ENCODE measurements around the gene ADCY3.

ADCY3 gene

DNA sequence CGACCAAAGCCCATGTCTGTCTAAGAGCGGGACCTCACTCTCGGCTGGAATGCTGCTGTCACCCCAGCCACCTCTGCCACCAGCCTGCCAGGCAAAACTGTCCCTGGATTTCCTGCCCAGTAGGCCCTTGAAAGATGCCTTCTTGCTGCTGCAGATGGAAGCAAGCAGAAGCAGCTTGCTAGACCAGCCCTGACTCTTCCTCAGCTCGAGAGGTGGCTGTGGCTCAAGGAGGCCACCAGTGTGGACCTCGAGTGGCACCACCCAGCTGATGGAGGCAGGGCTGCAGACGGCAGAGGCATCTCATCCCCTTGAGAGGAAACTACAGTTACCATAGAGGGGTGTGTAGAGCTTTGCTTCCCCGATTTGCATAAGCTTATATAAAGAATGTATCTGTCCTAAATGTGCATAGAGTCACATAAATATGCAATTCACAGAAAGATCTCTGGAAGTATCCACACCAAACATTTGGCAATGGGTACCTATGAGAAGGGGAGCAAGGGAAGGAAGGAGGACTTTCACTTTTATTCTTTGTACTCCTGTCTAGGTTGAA, 20.6 kb downstream of the ADCY3 start:
- ATAC-seq: no peak
- TF ChIP-seq PPARA (CRISPR knock-in tag; IDR thresholded peaks at IDR 0.05; ENCODE audit: borderline replicate concordance): no peak
- TF ChIP-seq SNAI2 (CRISPR knock-in tag; IDR thresholded peaks at IDR 0.05): no peak
- TF ChIP-seq, protein P1, sequence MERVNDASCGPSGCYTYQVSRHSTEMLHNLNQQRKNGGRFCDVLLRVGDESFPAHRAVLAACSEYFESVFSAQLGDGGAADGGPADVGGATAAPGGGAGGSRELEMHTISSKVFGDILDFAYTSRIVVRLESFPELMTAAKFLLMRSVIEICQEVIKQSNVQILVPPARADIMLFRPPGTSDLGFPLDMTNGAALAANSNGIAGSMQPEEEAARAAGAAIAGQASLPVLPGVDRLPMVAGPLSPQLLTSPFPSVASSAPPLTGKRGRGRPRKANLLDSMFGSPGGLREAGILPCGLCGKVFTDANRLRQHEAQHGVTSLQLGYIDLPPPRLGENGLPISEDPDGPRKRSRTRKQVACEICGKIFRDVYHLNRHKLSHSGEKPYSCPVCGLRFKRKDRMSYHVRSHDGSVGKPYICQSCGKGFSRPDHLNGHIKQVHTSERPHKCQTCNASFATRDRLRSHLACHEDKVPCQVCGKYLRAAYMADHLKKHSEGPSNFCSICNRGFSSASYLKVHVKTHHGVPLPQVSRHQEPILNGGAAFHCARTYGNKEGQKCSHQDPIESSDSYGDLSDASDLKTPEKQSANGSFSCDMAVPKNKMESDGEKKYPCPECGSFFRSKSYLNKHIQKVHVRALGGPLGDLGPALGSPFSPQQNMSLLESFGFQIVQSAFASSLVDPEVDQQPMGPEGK (CRISPR knock-in tag; IDR thresholded peaks at IDR 0.05; ENCODE audit: borderline replicate concordance): no peak
- no peak for TF ChIP-seq ZNF8 (CRISPR knock-in tag; IDR thresholded peaks at IDR 0.05)
- TF ChIP-seq ZNF70 (CRISPR knock-in tag; IDR thresholded peaks at IDR 0.05): no peak
- TF ChIP-seq ESRRG (CRISPR knock-in tag; IDR thresholded peaks at IDR 0.05): no peak
- no peak for TF ChIP-seq ARNTL (CRISPR knock-in tag; IDR thresholded peaks at IDR 0.05; ENCODE audit: borderline replicate concordance, low read depth)
- TF ChIP-seq OSR1 (CRISPR knock-in tag; IDR thresholded peaks at IDR 0.05): no peak
- TF ChIP-seq ZFP3 (CRISPR knock-in tag; IDR thresholded peaks at IDR 0.05): no peak

DNA sequence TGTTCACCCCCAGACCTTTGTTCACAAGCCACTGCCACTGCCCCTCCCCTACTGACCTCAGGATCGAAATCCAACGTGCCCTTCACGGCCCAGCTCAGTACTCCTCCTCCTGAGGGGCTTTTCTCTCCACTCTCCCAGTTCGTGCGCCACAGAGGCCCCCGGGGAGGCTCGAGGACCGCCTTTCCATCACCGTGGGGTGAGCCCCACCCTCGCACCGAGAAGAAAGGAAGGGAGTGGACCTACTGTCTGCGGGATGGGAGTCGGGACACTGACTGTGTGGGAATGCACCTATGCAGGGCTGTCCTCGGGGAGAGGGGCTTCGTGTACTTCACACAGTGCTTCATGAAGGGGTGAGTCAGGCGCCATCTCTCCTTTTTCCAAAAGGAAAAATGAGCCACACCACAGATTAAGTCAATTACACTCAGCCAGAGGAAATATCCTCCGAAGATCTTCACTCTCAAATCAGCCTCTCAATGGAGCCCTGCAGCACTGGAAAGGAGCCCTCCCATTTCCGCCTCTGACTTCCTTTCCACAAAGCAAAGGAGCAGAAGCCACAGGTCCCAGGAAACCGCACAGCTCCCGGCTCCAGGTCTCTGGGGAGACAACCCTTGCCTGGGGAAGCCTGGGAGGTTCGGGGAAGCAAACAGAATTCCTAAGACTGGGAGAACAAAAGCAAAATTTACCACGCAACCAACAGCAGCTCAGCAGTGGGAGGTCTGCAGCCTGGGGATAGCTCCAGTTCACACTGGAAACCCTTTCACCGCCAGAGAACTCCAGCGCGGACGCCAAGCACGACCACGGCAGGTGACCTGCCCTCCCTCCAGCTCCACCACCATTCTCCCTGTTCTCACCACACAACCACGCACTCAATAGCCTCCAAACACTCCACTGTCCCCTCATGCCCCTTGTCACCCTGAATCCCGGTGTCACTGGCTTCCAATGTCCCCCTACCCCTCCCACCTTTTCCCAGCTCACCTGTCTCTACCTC, 21.6 kb downstream of the ADCY3 start:
- no peak for TF ChIP-seq GLIS3 (CRISPR knock-in tag; IDR thresholded peaks at IDR 0.05)
- TF ChIP-seq, protein P1 (CRISPR knock-in tag; IDR thresholded peaks at IDR 0.05; ENCODE audit: borderline replicate concordance): no peak
- TF ChIP-seq CSDC2 (CRISPR knock-in tag; IDR thresholded peaks at IDR 0.05): no peak
- no peak for ATAC-seq

DNA sequence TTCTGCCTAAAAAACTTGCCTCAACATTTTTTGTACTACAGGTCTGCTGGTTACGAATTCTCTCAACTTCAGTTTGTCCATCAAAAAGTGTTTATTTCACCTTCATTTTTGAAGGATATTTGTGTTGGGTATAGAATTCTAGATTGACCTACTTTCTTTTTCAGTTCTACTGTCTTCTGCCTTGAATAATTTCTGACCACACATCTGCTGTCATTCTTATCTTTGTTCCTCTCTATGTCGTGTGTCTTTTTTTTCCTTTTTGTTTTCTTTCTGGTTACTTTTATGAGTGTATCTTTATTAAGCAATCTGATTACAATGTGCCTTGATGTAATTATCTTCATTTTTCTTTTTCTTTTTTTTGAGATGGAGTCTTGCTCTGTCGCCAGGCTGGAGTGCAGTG, 25.3 kb downstream of the ADCY3 start:
- no peak for TF ChIP-seq ZNF565 (CRISPR knock-in tag; conservative IDR thresholded peaks at IDR 0.05; ENCODE audit: low read depth)
- no peak for TF ChIP-seq GLIS3 (CRISPR knock-in tag; IDR thresholded peaks at IDR 0.05)
- TF ChIP-seq TOX (CRISPR knock-in tag; IDR thresholded peaks at IDR 0.05; ENCODE audit: borderline replicate concordance): no peak
- no peak for TF ChIP-seq ZNF8 (CRISPR knock-in tag; IDR thresholded peaks at IDR 0.05)
- TF ChIP-seq SNAI2 (CRISPR knock-in tag; IDR thresholded peaks at IDR 0.05): no peak
- TF ChIP-seq, protein P2, sequence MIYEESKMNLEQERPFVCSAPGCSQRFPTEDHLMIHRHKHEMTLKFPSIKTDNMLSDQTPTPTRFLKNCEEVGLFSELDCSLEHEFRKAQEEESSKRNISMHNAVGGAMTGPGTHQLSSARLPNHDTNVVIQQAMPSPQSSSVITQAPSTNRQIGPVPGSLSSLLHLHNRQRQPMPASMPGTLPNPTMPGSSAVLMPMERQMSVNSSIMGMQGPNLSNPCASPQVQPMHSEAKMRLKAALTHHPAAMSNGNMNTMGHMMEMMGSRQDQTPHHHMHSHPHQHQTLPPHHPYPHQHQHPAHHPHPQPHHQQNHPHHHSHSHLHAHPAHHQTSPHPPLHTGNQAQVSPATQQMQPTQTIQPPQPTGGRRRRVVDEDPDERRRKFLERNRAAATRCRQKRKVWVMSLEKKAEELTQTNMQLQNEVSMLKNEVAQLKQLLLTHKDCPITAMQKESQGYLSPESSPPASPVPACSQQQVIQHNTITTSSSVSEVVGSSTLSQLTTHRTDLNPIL (CRISPR knock-in tag; IDR thresholded peaks at IDR 0.05; ENCODE audit: low read depth): no peak
- TF ChIP-seq PPARA (CRISPR knock-in tag; IDR thresholded peaks at IDR 0.05; ENCODE audit: borderline replicate concordance): no peak
- no peak for TF ChIP-seq BACH2 (CRISPR knock-in tag; IDR thresholded peaks at IDR 0.05; ENCODE audit: borderline replicate concordance)
- TF ChIP-seq CSDC2 (CRISPR knock-in tag; IDR thresholded peaks at IDR 0.05): no peak
- TF ChIP-seq ZFP30 (CRISPR knock-in tag; IDR thresholded peaks at IDR 0.05): no peak
- TF ChIP-seq, protein P3, sequence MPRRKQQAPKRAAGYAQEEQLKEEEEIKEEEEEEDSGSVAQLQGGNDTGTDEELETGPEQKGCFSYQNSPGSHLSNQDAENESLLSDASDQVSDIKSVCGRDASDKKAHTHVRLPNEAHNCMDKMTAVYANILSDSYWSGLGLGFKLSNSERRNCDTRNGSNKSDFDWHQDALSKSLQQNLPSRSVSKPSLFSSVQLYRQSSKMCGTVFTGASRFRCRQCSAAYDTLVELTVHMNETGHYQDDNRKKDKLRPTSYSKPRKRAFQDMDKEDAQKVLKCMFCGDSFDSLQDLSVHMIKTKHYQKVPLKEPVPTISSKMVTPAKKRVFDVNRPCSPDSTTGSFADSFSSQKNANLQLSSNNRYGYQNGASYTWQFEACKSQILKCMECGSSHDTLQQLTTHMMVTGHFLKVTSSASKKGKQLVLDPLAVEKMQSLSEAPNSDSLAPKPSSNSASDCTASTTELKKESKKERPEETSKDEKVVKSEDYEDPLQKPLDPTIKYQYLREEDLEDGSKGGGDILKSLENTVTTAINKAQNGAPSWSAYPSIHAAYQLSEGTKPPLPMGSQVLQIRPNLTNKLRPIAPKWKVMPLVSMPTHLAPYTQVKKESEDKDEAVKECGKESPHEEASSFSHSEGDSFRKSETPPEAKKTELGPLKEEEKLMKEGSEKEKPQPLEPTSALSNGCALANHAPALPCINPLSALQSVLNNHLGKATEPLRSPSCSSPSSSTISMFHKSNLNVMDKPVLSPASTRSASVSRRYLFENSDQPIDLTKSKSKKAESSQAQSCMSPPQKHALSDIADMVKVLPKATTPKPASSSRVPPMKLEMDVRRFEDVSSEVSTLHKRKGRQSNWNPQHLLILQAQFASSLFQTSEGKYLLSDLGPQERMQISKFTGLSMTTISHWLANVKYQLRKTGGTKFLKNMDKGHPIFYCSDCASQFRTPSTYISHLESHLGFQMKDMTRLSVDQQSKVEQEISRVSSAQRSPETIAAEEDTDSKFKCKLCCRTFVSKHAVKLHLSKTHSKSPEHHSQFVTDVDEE (CRISPR knock-in tag; IDR thresholded peaks at IDR 0.05): no peak; the same call in 1 of the 2 replicates
- no peak for TF ChIP-seq ESRRG (CRISPR knock-in tag; IDR thresholded peaks at IDR 0.05)
- TF ChIP-seq RARB (CRISPR knock-in tag; IDR thresholded peaks at IDR 0.05): no peak
- TF ChIP-seq ZC3H10 (CRISPR knock-in tag; IDR thresholded peaks at IDR 0.05): no peak
- no peak for TF ChIP-seq OSR1 (CRISPR knock-in tag; IDR thresholded peaks at IDR 0.05)
- TF ChIP-seq TCF4 (CRISPR knock-in tag; IDR thresholded peaks at IDR 0.05; ENCODE audit: borderline replicate concordance): no peak
- no peak for ATAC-seq

All from SK-N-SH treated with all-trans-retinoic acid at 6 μM for 48 hours (cell line).